ENCODE measurements around the gene SOX6. TPM values are rescaled to one million over a fixed set of nuclear protein-coding genes. Genes with fewer than 3 reads are reported as not detected.
A peak's percentile ranks its signal among the peaks of the same experiment; 100 is the strongest.

SOX6 gene
- total RNA-seq, 1 experiment from 2014 or later, result 0.48 TPM

DNA sequence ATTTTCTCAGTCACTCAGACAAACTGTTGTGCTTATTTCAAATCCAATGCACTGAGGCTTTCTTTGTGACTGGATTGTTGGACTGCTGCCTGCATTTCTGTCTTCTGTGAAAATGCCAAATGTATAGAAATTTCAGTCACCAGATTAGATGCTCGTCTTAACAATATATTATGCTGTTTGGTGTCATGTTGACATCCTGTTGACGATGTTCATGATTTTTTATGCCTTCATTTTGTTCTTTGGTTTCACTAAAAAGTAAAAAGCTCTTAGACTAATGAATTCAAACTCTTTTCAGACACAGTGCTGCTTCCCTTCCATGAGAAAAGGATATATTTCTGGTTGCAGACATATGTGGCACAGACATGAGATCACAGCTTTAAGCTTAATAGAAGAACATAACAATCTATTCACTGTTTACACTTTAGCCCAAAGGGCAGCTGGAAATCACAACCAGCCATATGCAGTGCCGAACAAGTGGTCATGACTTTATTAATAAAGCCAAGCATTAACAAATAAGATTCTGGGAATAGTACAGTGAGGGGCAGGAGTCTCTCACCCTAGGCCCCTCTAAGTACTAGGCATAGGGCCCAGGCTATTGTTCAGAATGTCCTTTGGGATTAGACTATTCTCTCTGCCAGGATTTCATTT is 9.4 kb upstream of the SOX6 start:
- DNase-seq (ENCODE audit: low read depth), result no peak

DNA sequence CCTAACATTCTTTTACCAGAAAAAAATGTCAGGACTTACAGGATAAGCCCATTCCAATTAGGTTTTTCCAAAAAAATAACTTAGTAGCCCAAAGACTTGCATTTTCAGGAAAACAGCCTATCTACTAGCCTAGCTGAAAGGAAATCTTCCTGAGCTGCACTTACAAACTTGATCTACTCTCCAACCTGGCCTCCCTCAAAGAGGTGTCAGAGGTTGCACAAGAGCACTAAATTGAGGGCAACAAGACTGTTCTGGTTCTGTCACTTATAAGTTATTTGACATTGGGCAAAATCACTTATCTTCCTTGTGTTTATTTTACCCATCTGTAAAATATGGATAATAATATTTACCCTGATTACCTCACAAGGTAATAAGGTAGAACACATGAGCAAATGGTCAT is 7.9 kb upstream of the SOX6 start:
- no peak for DNase-seq (ENCODE audit: low read depth)

DNA sequence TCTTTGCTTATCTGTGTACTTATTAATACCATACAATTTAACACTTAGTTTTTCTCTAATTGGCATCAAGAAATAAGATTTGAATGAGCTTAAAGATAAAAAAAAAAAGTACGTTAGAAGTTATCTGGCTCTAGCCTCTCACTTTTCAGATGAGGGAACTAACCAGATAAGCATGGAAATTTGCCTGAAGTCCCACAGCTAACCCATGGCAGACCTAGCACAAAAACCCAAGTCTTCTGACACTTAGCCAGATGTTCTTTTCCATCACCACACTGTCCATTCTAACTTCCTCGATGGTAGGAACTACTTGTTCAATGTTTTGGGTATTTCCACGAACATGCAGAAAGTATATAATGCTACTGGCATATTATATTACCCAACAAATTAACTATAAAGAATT is 7.4 kb upstream of the SOX6 start:
- no peak for DNase-seq (ENCODE audit: low read depth)

DNA sequence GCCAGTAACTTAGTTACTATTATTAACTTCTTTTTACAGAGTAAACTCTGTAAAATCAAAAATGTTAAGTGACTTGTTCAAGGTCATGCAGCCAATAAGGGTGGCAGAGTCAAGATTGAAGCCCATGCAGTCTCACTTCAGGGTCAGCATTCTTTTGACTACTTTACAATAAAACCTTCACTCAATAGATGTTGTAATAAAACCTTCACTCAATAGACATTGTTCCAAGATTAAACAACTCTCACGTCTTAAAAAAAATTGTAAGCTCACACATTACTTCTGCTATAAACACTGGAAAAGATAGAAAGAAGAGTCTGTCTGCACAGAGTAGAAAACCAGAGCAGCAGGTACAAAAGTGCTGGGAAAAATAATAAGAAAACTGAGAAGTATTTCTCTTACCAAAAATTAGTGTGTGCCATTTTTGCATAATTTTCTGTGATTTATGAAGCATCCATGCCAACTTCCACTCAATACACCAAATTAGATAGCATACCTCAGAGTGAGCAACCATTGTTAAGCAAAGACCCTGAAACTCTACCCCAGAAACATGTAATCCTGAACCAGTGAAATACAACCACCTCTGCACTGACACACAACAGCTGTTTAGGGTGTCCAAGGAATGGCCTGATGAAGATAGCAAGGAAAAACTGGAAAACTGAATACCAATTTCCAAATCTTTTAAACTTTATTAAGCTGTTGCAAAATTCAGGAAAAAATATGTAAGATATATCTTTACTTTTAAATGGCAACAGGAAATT is 4.9 kb upstream of the SOX6 start:
- no peak for DNase-seq (ENCODE audit: low read depth)

GRCh38 chr11:16359369-16359768 is 3.0 kb upstream of the SOX6 start:
- DNase-seq (ENCODE audit: low read depth), result no peak

DNA sequence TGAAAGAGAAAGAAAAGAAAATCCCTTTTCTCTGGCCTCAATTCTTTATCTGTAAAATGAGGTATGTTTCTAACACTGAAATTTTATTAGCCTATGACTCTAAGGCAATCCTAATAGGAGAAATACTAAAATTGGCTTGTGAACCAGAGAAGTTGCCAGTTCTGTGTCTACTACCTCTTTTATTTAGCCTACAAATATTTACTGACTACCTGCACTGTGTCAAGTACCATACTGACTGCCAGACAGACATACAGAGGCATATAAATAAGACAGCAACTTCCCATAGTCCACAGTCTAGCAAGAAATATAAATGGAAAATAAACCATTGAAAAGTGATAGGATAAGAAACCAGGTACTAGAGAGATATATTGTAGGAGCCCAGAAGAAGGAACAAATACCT is 2.4 kb upstream of the SOX6 start:
- DNase-seq (ENCODE audit: low read depth), result no peak

GRCh38 chr11:16357775-16358174 is 1.4 kb upstream of the SOX6 start:
- no peak for DNase-seq (ENCODE audit: low read depth)

DNA sequence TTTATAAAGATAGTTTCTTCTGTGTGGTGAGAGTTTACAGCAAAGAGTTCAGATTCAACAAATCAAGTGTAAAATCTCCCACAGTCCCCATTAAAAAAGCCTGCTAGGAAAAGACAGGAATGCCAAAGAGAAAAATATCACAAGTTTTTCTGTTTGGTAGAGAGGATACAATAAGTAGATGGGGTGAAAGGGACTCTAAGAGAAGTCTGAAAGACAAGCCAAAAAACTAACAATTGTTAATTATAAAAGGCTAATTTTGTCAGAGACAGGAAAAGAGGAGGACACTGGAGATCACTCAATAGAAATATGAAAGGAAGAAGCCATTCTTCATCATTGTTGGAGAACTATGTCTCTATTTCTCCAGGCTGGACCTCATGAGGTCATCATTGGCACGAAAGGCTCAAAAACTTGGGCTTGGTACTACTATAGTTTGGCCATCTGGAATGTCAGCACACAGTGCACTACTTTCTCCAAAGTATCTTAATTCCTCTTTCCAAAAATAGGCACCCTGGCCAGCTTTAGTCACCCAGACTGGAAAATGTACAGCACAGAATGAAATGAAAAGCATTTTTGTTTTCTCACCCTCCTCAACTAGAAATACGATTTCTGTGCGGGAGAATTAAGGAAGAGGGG is 531 bp upstream of the SOX6 start:
- DNase-seq (ENCODE audit: low read depth), result peak; percentile 53

GRCh38 chr11:16352707-16353106 is 3.6 kb downstream of the SOX6 start:
- DNase-seq (ENCODE audit: low read depth), result no peak

DNA sequence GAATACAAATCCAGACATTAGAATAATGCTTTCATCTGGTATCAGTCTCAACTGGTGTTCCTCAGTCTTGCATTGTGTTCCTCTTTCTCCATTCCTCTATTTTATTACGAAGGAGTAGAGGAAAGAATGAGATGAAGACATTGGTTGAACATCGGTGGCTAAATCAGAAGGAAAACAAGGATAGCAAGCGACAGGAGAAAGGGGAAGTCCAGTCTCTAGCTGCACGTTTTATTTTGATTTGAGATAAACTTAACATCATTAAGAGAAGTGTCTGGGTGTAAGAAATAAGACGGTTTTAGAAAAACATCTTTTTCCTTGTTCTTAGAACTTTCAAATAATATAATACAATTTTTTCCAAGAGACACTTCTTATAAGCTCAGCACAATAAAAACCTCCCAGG is 6.2 kb downstream of the SOX6 start:
- DNase-seq (ENCODE audit: low read depth), result no peak

- DNase-seq (ENCODE audit: low read depth), result no peak
Observed at GRCh38 chr11:16347928-16348685, 8.2 kb downstream of the SOX6 start.

GRCh38 chr11:16346975-16347374 is 9.4 kb downstream of the SOX6 start:
- DNase-seq (ENCODE audit: low read depth), result no peak

DNA sequence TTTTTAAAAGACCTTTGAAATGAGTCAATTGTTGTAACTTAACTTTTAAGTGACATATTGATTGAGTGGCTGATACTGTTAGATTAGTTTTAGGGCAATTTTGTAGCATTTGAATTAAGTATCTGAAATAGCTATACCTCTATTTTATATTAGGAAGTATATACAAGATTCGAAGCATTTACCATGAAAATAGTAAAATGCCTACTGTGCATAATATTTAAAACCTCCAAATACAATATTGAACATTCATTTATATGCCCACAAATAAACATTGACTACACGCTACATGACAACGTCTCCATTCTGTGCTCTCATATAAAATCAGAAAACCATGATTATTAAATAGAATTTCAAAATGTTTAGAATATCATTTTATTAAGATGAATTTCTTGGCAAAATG is 14.5 kb downstream of the SOX6 start:
- no peak for DNase-seq (ENCODE audit: low read depth)

- no peak for DNase-seq (ENCODE audit: low read depth)
Observed at GRCh38 chr11:16338393-16338792, 18.0 kb downstream of the SOX6 start.

- DNase-seq (ENCODE audit: low read depth), result no peak
Observed at GRCh38 chr11:16337421-16338213, 18.7 kb downstream of the SOX6 start.

DNA sequence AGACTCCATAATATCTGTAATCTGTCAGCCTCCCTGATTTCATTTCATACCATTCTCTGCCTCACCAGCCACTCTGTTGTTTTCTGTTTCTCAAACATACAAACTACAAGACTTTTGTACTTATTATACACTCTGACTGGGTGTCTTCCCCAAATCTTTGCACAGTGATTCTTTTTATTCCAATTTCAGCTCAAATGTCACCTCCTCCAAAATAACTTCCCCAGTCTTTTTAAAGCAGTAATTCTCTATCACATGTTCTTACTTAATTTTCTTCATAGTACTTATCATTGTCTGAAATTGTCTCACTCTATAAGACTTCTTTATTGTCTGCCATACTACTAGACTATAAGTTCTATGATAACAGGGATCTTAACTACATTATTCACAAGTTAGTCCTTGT is 19.6 kb downstream of the SOX6 start:
- no peak for DNase-seq (ENCODE audit: low read depth)

DNA sequence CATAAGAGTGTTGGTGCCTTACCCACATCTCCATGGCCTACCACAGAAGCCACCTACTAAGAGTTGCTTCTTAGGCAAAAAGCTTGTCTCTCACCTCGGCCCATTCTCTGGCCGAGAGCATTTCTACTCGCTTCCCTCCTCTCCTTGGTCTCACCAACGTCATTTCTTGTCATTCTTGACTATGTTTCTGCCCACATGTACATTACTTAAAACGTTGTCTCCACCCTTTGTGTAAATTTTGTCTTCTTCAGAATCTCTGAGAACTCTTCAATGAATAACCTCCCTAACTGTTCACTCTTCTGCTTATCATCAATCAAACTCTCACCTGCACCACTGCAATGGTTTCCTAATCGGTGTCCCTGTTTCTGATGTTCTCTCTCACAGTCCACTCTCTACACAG is 20.1 kb downstream of the SOX6 start:
- DNase-seq (ENCODE audit: low read depth), result no peak

- DNase-seq (ENCODE audit: low read depth), result no peak
Observed at GRCh38 chr11:16335236-16335962, 20.9 kb downstream of the SOX6 start.

- peak; percentile 13 for DNase-seq (ENCODE audit: low read depth)
Observed at GRCh38 chr11:16326679-16327297, 29.6 kb downstream of the SOX6 start.

DNA sequence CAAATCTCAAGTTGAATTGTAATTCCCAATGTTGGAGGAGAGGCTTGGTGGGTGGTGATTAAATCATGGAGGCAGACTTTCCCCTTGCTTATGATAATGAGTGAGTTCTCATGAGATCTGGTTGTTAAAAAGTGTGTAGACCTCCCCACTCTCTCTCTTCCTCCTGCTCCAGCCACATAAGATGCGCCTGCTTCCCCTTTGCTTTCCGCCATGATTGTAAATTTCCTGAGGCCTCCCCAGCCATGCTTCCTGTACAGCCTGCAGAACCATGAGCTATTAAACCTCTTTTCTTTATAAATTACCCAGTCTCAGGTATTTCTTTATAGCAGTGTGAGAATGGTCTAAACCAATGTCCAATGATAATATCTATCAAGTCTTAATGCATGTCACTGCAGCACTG is 34.2 kb downstream of the SOX6 start:
- no peak for DNase-seq (ENCODE audit: low read depth)

Data from RPMI7951 (cell line).